Measurements from ENCODE around the gene SLC18A2. TPM values are rescaled to one million over a fixed set of nuclear protein-coding genes. Genes with fewer than 3 reads are reported as not detected.

Gene SLC18A2
- polyA plus RNA-seq, 3 donors: 0.14 TPM; not detected in 2

- no peak overlapping the region for H3K4me2 ChIP-seq (replicated peaks; ENCODE audit: extremely low read depth, low read length, poor library complexity, severe bottlenecking)
- TF ChIP-seq CTCF (IDR thresholded peaks at IDR 0.05): no peak
- peaks cover 0 to 5% of the 10 kb centered on the region in 2 donors for H3K9me3 ChIP-seq (replicated peaks in 1 of 2; ENCODE audit: control insufficient read depth in 1 of 2, insufficient read depth in 1 of 2, low read length in 2 of 2)
- Mint-ChIP-seq H3K27me3 (ENCODE audit: low read depth in 3 of 3) (peaks cover 0 to 11% (median 5%) of the 10 kb centered on the region in 3 donors), H3K27ac (no peak overlapping the region), H3K4me1 (no peaks in the 10 kb centered on the region), H3K36me3 (no peaks in the 10 kb centered on the region), H3K4me3 (no peak overlapping the region), H3K9me3 (peaks cover 2 to 11% (median 6%) of the 10 kb centered on the region in 7 donors)
- H3K27me3 ChIP-seq (ENCODE audit: control insufficient read depth in 2 of 2, insufficient read depth in 2 of 2, low read length in 2 of 2): no peaks in the 10 kb centered on the region
- no peak for DNase-seq
- H3K4me3 ChIP-seq (replicated peaks in 1 of 3; ENCODE audit: low read depth in 2 of 3, low read length in 3 of 3): no peak overlapping the region
- H2AFZ ChIP-seq (ENCODE audit: insufficient read depth, low read depth, low read length, poor library complexity, severe bottlenecking): no peak overlapping the region
- no peak overlapping the region for H3K9ac ChIP-seq (ENCODE audit: insufficient read depth, low read length, poor library complexity, severe bottlenecking)
- H3K79me2 ChIP-seq (ENCODE audit: insufficient read depth, low read length): no peaks in the 10 kb centered on the region
- no peaks in the 10 kb centered on the region for H3K36me3 ChIP-seq (replicated peaks in 1 of 2; ENCODE audit: control insufficient read depth in 1 of 2, insufficient read depth in 2 of 2, low read length in 2 of 2)
- H4K20me1 ChIP-seq (ENCODE audit: insufficient read depth, low read length): no peaks in the 10 kb centered on the region
- no peak overlapping the region for H3K27ac ChIP-seq (ENCODE audit: low read depth in 1 of 2, low read length in 2 of 2)
- no peaks in the 10 kb centered on the region for H3K4me1 ChIP-seq (ENCODE audit: control insufficient read depth in 1 of 2, insufficient read depth in 2 of 2, low read length in 2 of 2)
- intact Hi-C loops (cut with micrococcal nuclease): no loop called here
- no CpG with 5 or more reads among the region's 4 CpGs for WGBS (ENCODE audit: insufficient coverage)
These were observed 42.8 kb upstream of the SLC18A2 start for GRCh38 chr10:117198088-117198487.

GRCh38 chr10:117201826-117202225 is 39.1 kb upstream of the SLC18A2 start:
- intact Hi-C loops (cut with micrococcal nuclease): no loop called here
- H3K4me3 ChIP-seq (replicated peaks in 1 of 3; ENCODE audit: low read depth in 2 of 3, low read length in 3 of 3): no peak overlapping the region
- H4K20me1 ChIP-seq (ENCODE audit: insufficient read depth, low read length): no peaks in the 10 kb centered on the region
- DNase-seq: no peak
- Mint-ChIP-seq H3K4me3 (no peak overlapping the region), H3K27ac (no peak overlapping the region), H3K9me3 (peaks cover 0 to 8% (median 2%) of the 10 kb centered on the region in 7 donors), H3K27me3 (ENCODE audit: low read depth in 3 of 3) (peaks cover 5 to 9% (median 6%) of the 10 kb centered on the region in 3 donors), H3K36me3 (no peaks in the 10 kb centered on the region), H3K4me1 (peaks cover 9% of the 10 kb centered on the region)
- no peak overlapping the region for H3K9ac ChIP-seq (ENCODE audit: insufficient read depth, low read length, poor library complexity, severe bottlenecking)
- no peaks in the 10 kb centered on the region for H3K9me3 ChIP-seq (replicated peaks in 1 of 2; ENCODE audit: control insufficient read depth in 1 of 2, insufficient read depth in 1 of 2, low read length in 2 of 2)
- H3K4me2 ChIP-seq (replicated peaks; ENCODE audit: extremely low read depth, low read length, poor library complexity, severe bottlenecking): no peak overlapping the region
- H2AFZ ChIP-seq (ENCODE audit: insufficient read depth, low read depth, low read length, poor library complexity, severe bottlenecking): no peak overlapping the region
- no peak for TF ChIP-seq CTCF (IDR thresholded peaks at IDR 0.05)
- H3K27ac ChIP-seq (ENCODE audit: low read depth in 1 of 2, low read length in 2 of 2): no peak overlapping the region
- WGBS (ENCODE audit: insufficient coverage): 79% methylated on average over 3 of the region's 4 CpGs
- no peaks in the 10 kb centered on the region for H3K79me2 ChIP-seq (ENCODE audit: insufficient read depth, low read length)
- no peaks in the 10 kb centered on the region for H3K27me3 ChIP-seq (ENCODE audit: control insufficient read depth in 2 of 2, insufficient read depth in 2 of 2, low read length in 2 of 2)
- no peaks in the 10 kb centered on the region for H3K36me3 ChIP-seq (replicated peaks in 1 of 2; ENCODE audit: control insufficient read depth in 1 of 2, insufficient read depth in 2 of 2, low read length in 2 of 2)
- peaks cover 0 to 11% of the 10 kb centered on the region in 2 donors for H3K4me1 ChIP-seq (ENCODE audit: control insufficient read depth in 1 of 2, insufficient read depth in 2 of 2, low read length in 2 of 2)
